Measurements from ENCODE around the gene KCND3.

Gene KCND3

DNA sequence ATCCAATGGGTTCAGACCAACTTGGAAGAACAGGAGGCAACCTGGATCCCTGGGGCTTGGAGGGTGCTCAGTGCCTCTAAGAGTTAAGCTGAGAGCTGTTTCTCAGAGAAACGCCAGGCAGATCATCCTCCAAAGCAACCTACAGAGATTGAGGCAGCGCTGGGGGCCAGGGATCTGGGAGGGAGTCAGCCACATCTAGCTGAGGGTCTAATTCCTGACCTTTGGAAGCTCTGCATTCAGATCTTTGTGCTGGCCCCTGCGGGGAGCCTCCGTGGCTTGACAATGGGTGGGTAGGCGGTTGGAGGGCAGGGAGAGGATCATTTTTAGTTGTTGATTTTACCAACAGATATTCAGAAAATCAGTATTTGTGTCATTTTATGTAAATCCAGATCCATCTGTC, 154.5 kb downstream of the KCND3 start:
- no peak overlapping the region for H3K4me3 ChIP-seq (ENCODE audit: low read depth, low read length)
- ChIA-PET POLR2A (no interaction called here), CTCF (no interaction called here)
- DNase-seq (ENCODE audit: low read depth, low spot score) = no peak
- TF ChIP-seq, protein P1, sequence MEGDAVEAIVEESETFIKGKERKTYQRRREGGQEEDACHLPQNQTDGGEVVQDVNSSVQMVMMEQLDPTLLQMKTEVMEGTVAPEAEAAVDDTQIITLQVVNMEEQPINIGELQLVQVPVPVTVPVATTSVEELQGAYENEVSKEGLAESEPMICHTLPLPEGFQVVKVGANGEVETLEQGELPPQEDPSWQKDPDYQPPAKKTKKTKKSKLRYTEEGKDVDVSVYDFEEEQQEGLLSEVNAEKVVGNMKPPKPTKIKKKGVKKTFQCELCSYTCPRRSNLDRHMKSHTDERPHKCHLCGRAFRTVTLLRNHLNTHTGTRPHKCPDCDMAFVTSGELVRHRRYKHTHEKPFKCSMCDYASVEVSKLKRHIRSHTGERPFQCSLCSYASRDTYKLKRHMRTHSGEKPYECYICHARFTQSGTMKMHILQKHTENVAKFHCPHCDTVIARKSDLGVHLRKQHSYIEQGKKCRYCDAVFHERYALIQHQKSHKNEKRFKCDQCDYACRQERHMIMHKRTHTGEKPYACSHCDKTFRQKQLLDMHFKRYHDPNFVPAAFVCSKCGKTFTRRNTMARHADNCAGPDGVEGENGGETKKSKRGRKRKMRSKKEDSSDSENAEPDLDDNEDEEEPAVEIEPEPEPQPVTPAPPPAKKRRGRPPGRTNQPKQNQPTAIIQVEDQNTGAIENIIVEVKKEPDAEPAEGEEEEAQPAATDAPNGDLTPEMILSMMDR (IDR thresholded peaks at IDR 0.05; ENCODE audit: insufficient read depth, low read length, missing control alignments) = no peak

DNA sequence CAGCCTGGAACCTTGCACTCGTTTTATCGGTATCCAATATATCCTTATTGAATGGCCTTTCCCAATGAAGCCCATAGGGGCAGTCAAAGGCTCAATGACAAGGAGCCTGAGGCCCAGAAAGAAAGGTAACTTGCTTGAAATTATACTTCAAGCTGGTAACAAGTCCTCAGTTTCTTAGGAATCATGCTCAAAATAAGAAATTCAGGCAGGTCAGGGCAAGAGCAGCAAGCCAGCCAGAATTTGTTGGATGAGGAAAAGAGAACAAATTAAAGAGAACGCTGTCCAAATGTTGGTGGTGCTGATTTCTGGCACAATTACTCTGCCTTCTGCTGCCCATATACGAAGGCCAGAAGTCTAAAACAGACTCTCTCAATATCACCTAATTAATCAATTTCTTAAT, 156.1 kb downstream of the KCND3 start:
- ChIA-PET POLR2A (no interaction called here), CTCF (no interaction called here)
- TF ChIP-seq, protein P1 (IDR thresholded peaks at IDR 0.05; ENCODE audit: insufficient read depth, low read length, missing control alignments) = no peak
- H3K4me3 ChIP-seq (ENCODE audit: low read depth, low read length) = no peak overlapping the region
- no peak for DNase-seq (ENCODE audit: low read depth, low spot score)

DNA sequence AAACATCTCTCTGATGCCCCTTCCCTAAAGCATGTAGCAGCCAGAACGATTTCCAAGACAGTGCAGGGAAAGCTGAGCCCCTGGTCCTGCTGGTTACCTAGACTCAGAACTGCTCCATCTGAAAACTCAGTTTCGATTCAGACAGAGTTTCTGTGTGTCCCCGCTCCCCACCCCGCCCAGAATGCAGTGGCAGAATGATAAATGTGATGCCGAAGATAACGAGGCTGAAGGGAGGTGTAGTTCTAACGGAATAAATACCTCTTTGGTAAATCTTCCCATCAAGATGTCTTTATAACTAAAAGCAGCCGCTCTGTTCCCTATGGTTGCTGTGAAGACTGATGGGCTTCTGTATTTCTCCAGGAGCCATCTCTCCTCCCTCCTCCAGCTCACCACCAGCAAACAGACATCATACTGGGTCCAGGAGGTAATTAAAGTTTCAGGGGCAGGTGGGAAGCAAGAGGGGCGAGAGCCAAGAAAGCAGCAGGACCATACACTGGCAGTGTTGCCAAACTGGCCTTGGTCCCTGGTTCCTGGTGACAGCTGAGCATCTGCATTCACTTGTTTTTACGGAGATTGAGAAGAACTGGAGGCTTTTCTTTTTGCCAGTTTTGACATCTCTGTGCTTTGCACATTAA, 156.8 kb downstream of the KCND3 start:
- H3K4me3 ChIP-seq (ENCODE audit: low read depth, low read length) = no peak overlapping the region
- CTCF ChIA-PET = no interaction called here
- TF ChIP-seq, protein P1 (IDR thresholded peaks at IDR 0.05; ENCODE audit: insufficient read depth, low read length, missing control alignments) = no peak
- POLR2A ChIA-PET = no interaction called here
- no peak for DNase-seq (ENCODE audit: low read depth, low spot score)

DNA sequence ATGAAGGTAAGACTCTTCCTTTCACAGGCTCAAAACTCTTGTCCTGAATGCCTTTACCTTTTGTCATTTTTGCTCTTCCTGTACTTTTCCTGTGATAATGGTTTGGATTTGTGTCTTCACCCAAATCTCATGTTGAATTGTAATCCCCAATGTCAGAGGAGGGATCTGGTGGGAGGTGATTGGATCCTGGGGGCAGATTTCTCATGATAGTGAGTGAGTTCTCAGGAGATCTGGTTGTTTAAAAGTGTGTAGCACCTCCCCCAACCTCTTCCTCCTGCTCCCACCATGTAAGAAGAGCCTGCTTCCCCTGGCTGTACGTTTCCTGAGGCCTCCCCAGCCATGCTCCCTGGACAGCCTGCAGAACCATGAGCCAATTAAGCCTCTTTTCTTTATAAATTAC, 158.3 kb downstream of the KCND3 start:
- ChIA-PET CTCF (no interaction called here), POLR2A (no interaction called here)
- TF ChIP-seq, protein P1 (IDR thresholded peaks at IDR 0.05; ENCODE audit: insufficient read depth, low read length, missing control alignments) = no peak
- no peak for DNase-seq (ENCODE audit: low read depth, low spot score)
- H3K4me3 ChIP-seq (ENCODE audit: low read depth, low read length) = no peak overlapping the region

DNA sequence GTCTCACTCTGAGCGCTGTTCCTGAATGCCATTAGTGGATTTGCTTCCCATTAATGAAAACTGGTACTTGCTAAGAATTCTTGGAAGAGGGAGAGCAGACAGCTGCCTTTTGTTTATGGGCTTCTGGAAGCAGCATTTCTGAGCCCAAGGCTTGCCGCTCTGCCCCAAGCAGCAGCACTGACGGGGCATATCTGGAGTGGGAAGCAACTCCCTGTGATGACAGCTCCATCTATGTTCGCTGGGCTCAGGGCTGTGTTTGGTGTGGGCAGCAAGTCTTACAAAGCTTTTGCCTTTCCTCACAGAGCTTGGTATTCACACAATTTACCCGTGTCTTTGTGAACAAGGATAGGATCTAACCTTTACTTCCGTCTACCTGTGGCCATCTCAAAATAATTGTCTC, 161.5 kb downstream of the KCND3 start:
- no peak overlapping the region for H3K4me3 ChIP-seq (ENCODE audit: low read depth, low read length)
- TF ChIP-seq, protein P1 (IDR thresholded peaks at IDR 0.05; ENCODE audit: insufficient read depth, low read length, missing control alignments) = no peak
- no peak for DNase-seq (ENCODE audit: low read depth, low spot score)
- CTCF ChIA-PET = no interaction called here
- POLR2A ChIA-PET = no interaction called here

DNA sequence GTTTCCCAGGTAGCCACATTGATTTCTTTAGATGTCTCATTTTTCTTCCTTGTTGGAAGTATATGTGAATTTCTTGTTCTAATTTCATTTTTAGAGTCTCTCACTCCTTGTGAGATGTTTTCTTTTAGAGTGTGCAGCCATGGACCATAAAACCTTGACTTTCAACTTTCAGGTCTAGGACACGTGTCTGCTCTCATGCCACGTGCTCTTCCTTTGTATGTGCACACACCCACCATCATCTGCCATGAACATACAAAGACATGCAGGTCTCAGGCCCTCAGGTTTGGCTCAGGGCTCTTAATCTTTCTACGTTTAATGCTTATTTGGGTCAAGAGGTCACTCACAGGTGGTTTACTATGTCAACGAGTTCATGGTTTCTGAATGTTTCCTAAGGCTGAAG, 163.2 kb downstream of the KCND3 start:
- TF ChIP-seq, protein P1 (IDR thresholded peaks at IDR 0.05; ENCODE audit: insufficient read depth, low read length, missing control alignments) = no peak
- CTCF ChIA-PET = no interaction called here
- no peak overlapping the region for H3K4me3 ChIP-seq (ENCODE audit: low read depth, low read length)
- no peak for DNase-seq (ENCODE audit: low read depth, low spot score)
- POLR2A ChIA-PET = no interaction called here

Measured in AG04449 (cell line).